Suppressor macrophage (primary cell): ENCODE results near the gene HOXC9.
A peak's percentile ranks its signal among the peaks of the same experiment; 100 is the strongest.

Source experiments
- DNase-seq, 4 experiments: peaks; one replicate each; pipeline ENCODE4 v3.0.0-alpha.2; 2020 to 2022

The HOXC9 gene

DNA sequence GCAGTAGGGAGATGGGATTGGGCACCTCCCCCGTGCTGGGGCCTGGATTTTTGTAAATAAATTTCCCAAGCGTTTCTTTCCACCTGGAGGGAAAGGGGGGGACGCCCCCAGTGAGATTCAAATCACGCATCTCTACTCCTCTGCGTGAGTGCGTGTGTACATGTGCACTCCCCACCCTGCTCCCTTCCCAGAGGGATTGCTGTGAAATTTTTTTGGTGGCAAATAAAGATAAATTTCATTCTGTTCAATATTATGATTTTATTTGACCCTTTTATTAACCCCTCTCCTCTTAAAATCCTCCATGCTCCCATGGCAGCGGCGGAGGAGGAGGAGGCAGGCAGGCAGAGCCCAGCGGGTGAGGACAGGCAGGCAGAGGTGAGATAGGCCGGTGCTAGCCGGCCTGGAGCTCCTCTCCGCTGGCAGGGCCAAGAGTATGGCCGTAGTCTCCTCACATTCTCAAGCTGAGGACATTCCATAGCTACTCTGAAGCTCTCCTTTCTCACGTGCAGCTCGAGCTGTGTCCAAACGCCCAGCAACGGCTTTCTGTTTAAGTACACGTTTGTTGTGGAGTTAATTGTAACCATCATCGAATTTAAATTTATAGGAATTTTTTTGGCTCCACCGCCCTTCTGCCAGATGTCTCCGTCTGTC lies 23.7 kb upstream of the HOXC9 start:
- no peak for DNase-seq

DNA sequence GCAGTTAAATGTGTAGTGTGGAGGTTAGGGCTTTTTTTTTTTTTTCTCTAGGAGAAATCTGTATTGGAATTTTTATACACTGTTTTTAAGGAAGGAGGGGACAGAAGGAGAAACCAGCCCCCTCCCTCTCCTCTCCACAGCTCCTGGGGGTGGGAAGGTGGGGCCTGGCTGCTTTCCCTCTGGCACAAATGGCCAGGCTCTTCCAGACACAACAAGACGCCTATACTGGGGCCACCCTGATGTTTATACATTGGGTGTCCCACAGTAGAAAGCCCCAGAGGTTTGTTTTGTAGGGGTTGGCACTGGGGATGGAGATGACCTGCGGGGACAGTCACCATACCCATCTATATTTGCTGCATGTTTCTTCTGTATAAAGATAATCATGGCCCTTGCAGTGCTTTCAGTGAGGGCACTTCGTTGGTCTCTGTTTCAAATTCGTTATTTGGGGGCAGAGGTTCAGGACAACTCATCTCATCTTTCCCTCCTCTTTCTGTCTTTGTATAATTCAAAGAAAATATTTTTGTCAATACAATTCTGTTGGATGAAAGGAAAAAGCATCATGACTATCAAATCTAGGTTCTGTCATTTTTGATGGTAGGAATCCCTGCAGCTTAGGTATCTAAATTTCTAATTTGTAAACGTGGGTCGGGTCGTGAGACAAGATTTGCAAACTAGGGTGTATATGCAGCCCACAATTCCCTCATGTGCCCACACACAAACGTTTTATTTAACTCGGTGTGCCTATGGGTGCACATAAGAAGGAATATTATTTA lies 23.0 kb upstream of the HOXC9 start:
- DNase-seq, result no peak

DNA sequence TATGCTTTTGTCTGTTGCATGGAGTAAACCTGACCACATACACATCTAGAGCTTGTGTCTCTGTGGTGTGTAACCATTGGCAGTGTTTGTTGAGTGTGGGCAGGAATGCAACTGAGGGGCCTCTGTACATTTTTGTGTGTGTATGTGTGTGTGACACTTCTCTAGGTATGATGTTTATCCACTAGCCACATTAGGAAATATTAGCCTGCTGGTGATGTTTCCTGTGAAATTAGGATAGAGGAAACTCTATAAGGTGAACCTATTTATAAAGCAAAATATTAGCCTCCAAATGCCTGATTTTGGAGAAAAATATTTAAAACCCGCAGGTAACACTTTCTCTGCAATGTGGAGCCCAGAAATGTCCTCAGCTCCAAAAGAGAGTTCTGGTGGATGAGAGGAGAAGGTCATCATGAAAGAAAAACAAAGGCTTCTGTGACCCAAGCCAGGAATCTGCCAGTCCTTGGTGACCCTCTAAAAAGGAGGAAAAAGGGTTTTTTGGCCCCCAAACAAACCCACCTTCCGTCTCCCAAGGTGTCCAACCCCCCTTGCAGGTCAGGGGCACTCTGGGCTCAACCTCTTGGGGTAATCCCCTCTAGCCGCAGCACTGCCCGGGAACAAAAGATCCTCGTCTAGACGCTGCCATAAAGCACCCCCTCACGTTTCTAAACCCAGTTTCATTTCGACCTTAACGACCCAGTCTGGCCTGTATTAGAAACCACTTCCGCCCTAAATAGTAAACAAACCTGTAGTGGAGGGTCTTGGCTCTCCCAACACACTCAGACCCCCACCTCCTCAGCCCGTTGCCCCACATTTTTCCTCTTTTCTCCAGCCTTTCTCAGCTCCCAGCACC lies 22.1 kb upstream of the HOXC9 start:
- no peak for DNase-seq

DNA sequence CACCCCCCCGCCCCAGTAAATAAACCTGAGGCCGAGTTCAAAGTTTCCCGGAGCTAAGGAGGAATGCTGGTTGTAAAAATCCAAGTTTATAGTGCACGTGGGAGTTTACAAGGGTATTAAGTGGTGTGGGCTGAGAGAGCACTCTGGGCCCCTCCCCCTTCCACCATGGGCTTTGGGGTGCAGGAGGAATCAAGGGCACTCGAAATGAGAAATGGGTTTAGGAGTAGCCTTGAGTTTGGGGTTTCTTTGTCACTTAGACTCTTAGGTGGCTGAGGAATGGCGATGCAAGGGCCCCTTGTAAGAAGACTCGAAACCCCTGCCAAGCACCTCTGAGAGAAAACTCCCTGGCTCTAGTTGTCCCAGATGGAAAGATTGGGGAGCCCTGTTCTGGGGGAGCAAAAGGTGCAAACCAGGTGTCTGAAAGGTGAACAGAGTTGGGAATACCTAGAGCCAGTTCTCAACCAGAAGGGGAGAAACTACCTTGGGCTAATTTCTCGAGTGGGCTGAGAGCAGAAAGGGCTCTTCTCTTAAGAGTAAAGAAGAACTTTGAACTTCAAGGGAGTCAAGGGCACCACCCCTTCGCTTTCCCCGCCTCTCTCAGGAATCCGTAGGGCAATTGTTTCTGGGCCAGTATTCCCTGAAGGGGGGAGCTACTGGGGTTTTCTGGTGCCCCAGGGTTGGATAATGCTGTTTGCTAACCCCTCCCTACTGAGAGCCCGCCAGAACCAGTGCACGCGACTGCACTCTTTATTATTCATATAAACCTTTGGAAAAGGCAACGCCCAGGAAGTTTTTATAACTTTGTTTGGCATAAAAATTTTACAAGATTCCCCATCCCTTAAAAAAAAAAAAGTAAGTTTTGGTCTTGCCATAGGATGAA lies 21.2 kb upstream of the HOXC9 start:
- DNase-seq, result no peak

DNA sequence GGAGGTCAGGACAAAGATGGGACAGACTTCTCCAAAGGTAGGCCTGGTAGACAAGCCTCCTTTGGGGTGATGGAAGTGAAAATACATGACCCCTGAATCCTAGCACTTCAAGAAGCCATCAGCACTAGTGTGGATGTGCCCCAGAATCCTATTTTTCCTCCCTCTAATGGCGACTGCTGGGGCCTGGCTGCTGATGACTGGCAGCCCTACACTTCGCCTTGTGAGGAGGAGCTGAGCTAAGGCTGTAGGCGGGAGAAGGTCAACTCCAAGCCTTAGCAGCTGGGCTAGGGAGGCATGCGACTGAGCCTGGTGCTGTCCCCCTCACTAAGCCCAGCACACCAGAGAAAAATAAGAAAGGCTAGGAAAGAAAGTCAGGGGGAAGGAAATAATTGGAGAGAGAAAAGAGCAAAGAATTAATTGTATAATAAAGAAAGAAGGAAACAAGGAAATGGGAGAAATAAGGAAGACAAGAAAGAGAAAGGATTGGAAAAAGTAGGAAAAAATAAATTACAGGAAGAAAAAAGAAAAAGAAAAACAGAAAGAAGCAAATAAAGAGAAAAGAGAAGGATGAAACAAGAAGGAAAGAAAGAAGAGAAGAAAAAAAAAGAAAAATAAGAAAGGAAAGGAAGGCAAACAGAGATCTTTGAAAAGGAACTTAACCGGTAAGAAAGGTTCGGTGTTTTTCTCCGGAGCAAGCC lies 19.7 kb upstream of the HOXC9 start:
- DNase-seq, result no peak

DNA sequence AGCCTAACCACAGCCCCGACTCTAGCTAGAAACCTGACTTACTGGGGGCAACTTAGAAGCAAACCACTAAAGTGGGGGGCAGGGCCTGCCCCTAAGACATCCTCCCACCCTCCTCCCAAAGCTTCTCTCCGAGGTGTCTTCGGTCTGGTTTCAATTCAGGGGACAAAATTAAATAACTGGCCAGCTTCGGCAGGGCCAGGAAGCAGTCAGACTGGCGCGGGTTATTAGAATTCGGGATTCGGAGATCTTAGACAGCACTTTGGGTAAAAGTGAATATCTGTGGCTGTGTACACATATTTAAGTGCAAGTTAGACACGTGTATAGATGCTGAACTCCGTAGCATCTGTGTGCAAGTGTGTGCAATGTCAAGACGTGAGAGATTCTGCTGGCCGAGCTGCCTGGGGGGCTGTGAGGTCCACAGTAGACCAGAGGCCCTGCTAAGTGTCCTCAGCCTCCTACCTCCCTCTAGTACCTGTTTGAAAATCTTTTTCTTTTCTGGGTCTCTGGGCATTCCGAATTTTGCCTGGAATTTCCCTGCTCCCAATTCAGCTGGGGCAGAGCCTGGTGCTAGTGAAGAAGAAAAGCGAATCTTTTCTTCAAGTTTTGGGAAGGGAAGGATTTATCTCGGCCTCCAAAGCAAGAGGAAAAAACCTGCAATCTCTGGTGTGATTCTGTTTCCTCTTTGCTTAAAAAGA lies 19.0 kb upstream of the HOXC9 start:
- DNase-seq, result no peak

DNA sequence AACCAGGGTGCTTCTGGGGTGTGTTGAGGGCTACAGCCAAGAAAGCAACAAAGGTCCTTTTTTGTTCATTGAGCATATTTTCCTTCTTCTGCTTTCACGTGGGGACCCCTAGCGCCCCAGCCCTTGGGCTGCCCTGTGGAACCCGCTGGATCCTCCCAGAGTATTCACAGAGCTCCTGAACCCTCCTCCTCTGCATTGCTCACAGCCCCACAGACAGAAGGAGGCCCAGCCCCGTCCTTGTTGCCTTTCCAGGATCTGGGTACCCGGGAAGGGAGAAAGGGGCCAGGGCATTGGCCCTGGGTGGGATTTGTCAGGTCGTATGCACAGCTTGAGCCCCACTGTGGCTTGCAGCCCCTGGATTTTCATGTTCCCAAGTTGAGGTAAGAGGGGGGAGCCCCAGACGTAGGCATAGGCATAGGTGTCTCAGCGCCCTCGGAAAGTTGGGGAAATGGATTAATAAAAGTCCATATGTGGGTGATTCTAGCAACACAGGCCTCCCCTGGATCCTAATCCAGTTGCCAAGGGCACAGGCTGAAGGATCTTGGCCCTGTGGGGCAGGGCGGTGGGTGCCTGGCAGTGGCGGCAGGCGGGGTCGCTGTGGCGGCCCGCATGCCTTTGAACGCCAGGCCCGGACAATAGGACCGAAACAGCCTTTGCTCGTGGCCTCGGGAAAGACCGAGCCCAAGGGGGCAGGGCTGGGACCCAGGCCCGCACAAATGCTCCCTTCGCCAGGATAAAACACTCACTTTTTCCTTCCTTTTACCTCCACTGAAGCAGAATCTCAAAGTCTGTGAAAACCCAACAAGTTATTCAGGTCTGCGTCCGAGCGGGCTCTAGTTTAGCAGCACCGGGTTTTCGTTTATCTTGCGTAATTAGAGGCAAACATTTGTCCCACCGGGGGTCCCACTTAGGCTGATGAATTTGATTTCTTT lies 18.1 kb upstream of the HOXC9 start:
- DNase-seq, result no peak

DNA sequence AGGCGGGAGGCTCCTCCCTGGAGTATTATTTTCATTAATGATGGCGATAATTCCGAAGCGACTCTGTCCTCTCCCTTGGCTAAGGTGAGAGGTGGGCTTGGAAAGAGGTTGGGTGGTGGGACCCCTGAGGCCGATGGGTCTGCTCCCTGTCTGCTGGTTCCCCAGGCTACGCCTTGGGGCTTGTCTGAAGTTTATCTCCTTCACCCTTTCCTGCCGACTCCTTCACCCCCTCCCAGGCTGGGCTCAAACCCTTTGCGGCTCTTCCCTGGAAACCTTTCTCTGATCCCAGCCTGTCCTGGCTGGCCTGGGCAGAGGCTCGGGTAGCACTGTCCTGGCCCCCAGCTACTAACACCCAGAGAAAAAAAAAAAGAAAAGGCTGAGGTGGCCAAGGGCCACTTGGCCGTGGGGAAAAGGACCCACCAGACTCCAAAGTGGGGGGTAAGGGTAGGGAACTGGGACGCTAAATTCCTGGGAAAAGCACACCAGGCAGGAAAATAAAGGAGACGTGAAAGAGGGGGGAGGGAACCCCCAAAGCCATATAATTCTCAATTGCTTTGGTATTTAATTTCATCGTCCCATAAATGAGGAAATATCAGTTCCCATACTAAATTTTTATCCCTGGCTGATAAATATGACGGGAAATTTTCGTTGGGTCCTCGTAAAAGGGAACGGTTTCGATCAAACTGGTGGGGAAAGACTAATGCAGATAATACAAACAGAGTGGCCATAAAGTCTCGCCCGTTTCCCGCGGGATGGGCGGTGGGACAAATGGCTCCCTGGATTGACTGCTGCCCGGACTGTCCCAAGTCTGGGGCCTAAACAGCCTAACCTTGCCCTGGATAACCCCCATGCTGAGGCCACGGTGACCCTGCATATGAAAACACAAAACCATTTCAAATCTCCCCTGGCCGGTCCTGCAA lies 17.1 kb upstream of the HOXC9 start:
- no peak for DNase-seq

DNA sequence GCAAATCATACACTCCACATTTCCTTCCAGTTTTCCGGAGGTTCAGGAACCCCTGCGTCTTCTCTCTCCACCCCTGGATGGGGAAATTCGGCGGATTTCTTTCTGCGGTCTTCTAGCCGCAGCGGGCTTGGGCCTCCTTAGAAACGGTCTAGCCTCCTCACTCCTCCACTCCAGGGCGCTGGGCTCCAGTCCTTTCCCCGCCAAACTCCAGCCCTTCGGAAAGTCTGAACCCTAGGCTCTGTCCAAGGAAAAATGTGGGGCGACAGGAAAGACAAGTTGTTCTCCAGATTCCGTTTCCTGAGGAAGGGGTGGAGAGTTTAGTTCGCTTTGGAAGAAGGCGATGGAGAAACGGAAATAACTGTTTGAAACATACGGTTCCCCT lies 16.4 kb upstream of the HOXC9 start:
- peak in 2 of 4 experiments; percentile 12 to 27 for DNase-seq

DNA sequence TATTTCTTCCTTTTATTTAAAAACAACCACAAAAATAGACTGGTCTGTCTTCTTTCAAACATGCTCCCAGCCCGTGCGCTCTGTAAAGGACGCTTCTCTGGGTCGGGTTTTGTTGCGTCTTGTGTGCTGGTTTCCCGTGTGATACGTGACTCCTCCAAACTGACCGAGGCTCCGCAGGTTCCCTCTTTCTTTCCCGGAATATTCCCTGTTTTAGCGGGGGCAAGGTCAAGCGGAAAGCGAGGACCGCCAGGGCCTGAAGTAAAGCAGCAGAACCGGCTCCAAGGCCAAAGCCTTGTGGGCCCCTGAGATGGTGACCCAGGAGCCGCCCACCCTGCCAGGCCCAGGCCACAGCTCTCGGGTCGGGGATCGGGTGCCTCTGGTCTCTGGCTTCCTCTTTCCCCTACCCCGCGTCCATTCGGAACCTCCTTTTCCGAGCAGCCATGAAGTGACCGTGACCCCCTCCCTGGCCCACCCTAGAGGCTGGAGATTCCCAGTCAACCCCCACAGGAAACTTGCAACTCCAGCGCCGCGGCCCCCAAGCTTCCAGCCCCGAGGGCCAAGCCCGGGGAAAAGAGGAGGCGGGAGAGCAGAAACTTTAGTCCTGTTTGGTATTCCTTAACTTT lies 15.9 kb upstream of the HOXC9 start:
- no peak for DNase-seq

DNA sequence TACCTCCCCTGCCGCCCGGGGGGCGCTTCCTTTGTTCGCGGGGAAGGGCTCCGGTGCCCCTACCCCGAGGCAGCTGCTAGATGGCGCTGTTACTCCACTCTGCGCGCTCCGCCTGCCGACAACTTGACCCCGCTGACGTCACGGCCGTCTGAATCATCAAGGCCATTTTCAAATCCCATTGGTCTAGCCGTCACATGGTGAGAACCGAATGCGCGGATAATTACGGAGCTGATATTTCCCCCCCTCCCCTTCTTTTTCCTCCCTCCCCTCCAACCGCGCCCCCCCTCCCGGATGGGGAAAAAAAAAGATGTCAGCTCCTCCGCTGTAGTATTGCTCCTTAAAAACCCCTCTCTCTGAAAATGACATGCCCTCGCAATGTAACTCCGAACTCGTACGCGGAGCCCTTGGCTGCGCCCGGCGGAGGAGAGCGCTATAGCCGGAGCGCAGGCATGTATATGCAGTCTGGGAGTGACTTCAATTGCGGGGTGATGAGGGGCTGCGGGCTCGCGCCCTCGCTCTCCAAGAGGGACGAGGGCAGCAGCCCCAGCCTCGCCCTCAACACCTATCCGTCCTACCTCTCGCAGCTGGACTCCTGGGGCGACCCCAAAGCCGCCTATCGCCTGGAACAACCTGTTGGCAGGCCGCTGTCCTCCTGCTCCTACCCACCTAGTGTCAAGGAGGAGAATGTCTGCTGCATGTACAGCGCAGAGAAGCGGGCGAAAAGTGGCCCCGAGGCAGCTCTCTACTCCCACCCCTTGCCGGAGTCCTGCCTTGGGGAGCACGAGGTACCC lies 14.9 kb upstream of the HOXC9 start, which contains the start of gene HOXC10:
Gene HOXC10 (plus strand): TSS at position 246 of the 791 bp plus-strand sequence. CDS start 114 bp downstream, at position 360.
- DNase-seq, result peak; percentile 42 to 67 (median 59)

DNA sequence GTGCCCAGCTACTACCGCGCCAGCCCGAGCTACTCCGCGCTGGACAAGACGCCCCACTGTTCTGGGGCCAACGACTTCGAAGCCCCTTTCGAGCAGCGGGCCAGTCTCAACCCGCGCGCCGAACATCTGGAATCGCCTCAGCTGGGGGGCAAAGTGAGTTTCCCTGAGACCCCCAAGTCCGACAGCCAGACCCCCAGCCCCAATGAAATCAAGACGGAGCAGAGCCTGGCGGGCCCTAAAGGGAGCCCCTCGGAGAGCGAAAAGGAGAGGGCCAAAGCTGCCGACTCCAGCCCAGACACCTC lies 14.3 kb upstream of the HOXC9 start:
- no peak for DNase-seq

DNA sequence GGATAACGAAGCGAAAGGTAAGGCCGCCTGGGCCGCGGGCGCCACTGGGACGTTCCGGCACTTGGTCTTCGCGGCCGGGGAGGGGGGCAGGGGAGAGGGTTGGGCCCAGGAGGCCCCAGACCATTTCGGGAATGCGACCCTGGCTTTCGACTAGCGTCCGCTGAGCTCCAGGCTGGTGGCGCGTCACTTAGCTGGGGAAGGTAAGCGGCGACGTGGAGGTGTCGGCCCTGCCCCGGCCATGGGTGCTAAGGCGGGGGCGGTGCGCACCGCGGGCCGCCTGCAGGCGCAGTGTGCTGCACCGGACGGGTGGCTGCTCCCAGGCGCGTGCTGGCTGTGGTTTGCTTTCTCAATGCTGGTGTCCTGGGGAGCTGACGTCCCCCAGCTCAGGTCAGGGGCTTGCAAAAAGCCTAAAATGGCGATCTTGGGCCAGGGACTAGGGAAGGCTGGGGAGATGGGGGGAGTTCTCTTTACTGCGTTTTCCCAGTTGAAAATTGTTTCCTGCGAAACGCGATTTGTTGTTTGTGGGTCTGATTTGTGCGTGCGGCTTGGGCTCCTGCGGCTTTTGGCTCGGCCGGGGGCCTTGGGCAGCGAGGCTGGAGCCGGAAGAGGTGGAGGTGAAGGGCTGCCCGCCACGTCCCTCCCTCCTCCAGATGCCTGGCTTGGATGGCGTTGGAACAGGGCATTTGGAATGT lies 13.8 kb upstream of the HOXC9 start:
- no peak for DNase-seq

DNA sequence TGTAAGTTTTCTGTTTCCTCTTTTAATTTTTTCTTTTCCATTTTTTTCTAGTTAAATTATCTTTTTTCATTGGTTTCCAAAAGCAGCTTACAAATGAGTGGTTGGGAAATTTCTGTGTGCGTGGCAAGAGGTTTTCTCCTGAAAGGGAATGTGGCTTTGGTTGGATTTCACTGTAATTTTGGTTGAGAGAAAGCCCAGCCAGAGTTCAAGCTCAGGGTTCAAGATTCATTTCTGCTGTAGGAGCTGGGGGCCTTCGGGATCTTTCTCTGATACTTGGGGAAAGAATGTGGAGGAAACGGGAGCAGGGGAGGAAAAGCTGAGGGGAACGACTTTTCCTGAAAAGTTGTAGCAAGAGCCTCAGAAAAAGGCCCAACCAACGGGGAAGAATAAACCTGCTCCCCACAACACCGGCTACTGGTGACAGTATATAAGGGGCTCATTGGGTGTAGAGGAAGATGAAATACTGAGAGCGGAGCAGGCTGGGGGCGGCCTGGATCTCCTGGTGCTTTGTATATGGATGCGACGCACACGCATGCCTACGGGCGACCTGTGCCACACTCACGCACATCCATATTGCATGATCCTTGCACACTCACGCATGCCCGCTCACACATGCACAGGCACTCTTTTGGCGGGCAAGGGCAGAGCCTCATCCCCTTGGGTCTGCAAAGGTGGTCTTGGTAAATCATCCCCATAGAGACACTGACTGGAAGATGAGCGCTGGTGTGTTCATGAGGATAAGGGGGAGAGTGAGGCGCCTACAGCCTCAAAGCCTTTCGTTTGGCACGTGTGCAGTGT lies 13.1 kb upstream of the HOXC9 start:
- no peak for DNase-seq

DNA sequence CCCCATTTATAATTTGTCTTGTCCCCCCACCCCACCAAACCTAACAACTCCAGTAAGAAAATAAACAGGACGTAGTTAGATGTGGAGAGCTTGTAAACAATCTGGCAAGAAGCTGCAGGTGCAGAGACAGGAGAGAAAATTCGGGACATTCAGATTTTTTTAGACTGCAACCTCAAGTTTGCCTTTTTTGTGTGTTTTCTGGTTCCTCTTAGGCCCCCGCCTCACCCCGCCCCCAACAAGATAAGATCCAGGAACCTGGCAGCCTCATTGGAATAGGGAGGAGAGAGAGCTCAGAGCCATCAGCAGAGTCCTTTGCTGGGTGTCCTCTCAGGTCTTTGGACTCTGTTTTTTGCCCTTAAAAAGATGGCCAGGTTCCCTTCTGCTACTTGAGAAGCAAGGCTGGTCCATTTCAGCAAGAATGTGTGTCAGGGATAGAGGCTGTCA lies 12.2 kb upstream of the HOXC9 start:
- no peak for DNase-seq
